Measurements from ENCODE around the gene SLC47A1. TPM values are rescaled to one million over a fixed set of nuclear protein-coding genes. Genes with fewer than 3 reads are reported as not detected.

SLC47A1 gene
- polyA plus RNA-seq, 4 donors = 6.3 to 27.1 (median 15.1) TPM

DNA sequence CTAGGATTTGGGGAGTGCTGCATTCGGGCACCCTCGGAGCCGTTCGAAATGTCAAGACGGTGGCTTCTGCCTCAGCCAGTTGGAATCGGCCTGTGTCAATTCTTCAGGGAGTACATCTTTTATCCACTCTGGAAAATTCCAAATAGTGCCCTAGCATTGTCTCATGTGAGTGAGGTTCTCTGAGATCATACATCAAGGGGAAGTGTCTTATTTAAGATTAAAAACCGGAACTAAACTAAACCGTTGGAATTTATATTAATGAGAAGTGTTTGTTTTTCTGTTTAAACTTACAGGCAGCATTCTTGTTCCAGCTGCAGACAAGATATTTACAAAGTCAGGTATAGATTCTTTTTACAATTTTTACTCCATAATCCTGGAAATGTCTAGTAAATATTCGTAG is 56.8 kb downstream of the SLC47A1 start:
- DNase-seq (ENCODE audit: low read depth in 4 of 4, low spot score in 3 of 4) = no peak

DNA sequence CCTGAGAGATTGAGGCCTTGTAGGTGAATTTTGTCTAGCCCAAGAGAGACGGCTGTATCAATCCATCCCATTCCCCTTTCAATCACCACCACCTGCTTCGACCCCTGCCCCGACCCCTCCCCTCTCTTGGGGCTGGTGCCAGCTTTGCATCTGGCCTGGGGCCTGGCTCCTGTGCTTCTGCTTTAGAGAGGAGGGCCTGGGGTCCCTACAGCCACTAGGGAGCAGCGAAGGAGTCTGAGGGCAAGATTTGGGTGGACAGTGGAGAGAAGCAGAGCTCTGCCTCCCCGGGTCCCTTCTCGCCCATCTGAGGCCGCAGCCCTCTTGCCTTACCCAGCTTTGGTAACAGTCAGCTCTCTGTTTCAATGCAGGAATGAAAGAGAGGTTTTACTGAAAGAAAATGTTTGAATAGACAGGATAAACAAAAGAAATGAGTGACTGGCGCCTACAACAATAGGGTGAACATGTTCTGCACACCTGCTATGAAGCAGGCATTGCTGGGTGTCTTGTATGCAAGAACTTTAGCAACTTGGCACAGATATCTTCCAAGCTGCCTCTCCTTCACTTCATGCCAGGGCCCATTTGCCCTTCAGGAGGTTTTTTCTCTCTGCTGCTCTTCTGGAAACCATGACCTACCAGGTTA is 57.4 kb downstream of the SLC47A1 start:
- DNase-seq (ENCODE audit: low read depth in 4 of 4, low spot score in 3 of 4) = no peak

DNA sequence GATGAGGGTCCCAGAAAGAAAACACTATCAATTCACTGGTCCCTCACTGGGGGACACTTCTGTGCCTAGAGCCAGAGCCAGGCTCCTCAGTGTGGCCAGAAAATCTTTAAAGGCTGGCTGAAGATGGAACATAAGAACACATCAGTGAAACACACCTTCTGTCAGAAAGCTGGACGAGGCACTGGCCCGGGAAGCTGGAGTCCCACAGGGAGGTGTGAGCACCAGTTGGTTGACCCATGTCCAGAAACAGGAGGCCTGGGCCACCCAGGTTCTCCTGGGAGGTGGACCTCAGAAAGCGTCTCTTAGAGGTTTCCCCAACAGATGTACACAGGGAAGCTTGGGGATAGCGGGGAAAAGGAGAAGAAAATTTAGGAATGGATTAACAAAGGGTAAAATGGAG is 58.7 kb downstream of the SLC47A1 start:
- no peak for DNase-seq (ENCODE audit: low read depth in 4 of 4, low spot score in 3 of 4)

DNA sequence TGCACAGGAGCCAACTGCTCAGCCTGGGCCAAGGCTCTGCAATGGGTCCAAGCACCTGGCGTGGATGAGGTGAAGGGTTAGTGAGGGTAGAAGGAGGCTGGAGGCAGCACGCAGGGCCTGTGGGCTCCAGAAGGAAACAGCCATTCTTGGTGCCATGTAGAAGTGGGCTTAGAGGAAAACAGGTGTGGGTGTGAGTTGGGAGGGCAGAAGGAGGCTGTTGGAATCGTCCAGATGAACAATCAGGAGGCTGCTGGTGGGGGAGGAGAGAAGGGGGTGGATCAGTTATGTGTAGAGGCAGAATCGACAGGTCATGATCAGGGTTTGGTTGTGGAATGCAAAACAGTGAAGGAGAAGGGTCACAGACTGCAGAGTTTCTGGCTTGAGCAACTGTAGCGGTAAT is 63.2 kb downstream of the SLC47A1 start:
- no peak for DNase-seq (ENCODE audit: low read depth in 4 of 4, low spot score in 3 of 4)

DNA sequence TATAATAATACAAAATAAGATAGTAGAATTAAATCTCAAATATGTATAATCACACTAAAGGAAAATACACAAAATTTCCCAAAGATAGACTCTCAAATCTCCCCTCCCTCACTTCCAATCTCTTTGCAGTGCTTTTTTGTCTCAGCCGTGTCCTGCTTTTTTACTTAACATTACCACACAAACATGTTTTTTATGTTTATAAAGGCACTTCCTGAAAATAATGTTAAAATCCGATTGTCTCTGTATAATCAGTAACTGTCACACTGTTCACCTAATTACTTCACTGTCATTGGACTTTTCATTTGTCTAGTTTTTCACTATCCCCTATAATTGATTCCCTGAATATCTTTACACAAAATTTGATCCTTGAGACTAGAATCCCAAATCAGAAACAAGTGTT is 76.7 kb downstream of the SLC47A1 start:
- no peak for DNase-seq (ENCODE audit: low read depth in 4 of 4, low spot score in 3 of 4)

DNA sequence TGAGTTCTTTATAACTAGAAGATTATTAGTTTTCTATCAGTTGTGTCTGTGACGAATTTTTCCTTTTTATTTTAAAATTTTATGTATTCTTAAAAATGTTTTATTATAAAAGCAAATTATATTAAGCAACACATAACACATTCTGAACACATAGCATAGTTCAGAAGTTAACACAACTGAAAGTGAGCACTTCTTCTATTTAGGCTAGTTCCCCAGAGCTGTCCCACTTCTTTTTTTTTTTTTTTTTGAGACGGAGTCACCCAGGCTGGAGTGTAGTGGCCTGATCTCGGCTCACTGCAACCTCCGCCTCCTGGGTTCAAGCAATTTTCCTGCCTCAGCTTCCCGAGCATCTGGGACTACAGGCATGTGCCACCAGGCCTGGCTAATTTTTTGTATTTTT is 77.2 kb downstream of the SLC47A1 start:
- DNase-seq (ENCODE audit: low read depth in 4 of 4, low spot score in 3 of 4) = no peak

DNA sequence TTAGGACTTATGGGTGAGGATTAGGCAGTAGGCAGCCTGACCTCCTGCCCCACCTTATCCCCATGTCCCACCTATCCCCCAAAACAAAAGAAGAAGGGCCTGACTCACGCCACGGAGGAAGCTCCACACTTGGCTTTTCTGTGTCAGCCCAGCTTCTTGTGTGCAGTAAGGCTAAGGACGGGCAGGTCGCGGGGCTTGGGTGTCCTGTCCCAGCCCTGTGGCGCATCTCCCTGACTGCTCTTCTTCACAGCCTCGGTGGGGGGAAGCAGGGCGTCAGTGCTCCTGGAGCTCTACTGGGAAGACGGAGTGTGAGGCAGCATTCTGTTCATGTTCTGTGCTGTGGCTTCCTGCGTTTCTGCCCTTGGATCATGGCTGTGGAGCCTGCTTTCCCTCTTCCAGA is 80.3 kb downstream of the SLC47A1 start:
- DNase-seq (ENCODE audit: low read depth in 4 of 4, low spot score in 3 of 4) = no peak

DNA sequence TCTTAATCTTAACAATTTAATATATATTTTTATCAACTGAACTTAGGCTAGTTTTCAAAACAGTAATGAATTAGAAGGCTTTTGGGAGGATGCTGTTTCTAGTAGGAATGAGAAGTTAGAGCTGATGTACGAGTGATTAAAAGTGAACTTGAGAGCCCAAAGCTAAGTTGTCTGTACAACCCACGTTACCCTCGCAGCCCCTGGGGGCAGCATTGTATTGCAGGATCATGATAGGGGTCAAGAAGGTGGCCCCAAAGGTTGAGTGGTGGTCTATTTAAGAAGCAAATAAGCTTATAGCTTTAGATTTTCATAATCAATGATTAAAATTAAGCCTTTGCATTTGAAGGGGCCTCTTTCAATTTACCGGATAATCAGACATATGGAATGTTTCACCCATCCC is 81.2 kb downstream of the SLC47A1 start:
- no peak for DNase-seq (ENCODE audit: low read depth in 4 of 4, low spot score in 3 of 4)

DNA sequence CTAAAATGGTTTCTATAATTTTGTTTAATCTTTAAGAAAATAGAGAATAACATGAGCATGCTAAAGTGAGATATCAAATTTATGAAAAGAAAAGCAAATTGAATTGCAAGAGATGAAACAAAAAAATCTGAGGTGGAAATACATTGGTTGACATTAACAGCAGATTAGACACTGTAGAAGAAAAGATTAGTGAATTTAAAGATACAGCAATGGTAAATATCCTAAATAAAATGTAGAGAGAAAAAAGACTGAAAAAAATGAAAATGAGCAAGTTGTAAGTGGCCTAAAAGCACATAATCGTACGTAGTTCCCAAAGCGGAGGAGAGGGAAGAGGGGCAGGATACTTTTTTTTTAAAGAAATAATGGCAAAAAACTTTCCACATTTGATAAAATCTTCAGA is 84.4 kb downstream of the SLC47A1 start:
- no peak for DNase-seq (ENCODE audit: low read depth in 4 of 4, low spot score in 3 of 4)

DNA sequence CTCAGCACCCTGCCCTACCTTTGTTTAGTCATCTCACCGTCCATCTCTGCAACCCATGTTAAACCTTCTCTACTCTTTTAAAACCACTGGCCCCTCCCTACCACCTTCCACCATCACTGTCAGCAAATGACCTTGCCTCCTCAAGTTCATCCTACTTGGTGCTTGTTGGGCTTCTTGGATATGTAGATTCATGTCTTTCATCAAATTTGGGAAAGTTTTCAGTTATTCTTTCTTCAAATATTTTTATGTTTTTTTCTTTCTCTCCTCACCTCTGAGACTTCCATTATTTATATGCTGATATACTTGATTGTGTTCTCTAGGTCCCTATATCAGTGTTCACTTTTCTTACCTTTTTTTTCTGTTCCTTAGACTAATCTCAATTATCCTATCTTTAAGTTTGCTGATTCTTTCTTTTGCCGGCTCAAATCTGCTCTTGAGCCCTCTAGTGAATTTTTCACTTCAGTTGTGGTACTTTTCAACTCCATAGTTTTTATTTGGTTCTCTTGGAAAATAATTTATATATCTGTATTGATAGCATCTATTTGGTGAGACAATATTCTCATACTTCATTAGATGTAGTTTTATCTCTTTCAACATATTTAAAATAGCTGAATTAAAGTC is 86.2 kb downstream of the SLC47A1 start:
- no peak for DNase-seq (ENCODE audit: low read depth in 4 of 4, low spot score in 3 of 4)

DNA sequence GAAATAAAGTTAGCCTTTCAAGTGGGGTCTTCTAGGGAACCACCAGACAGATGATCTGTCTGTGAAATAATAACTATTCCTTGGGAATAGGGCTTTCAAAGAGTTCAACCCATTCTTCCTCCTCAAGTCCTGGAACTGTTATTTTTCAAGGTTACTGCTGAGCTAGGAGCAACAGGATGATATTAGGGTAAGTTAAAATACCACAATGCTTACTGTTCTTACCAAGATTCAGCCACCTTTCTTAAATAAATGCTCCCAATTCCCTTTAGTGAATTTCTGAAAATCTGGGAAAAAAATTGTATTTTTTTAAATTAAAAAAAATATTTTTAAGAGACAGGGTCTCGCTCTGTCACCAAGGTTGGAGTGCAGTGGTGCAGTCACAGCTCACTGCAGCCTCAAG is 88.0 kb downstream of the SLC47A1 start:
- no peak for DNase-seq (ENCODE audit: low read depth in 4 of 4, low spot score in 3 of 4)

DNA sequence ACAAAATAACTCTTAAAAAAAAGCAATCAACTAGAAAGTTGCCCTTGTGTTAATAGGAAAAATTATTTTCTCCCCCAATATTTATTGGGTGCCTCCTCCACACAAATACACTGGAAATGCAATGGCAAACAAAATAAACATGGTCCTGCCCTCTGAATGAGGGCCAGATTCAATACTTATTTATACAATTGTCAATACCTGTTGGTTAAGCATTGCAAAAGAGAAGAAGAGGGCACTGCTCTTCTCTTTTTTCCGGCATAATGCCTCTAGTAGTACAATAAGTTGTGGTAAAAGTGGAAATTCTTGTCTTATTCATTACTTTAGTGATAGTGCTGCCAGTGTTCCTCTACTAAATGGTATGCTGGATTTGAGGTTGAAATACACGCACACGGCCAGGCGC is 92.4 kb downstream of the SLC47A1 start:
- DNase-seq (ENCODE audit: low read depth in 4 of 4, low spot score in 3 of 4) = no peak

Other genes starting within 250 kb of the SLC47A1 start
- 10 to 100 TPM; 16.9 to 47.9 (median 31.1) TPM for gene B9D1, start 171.1 kb upstream of the SLC47A1 start, polyA plus RNA-seq (ENCODE audit: insufficient read length in 4 of 4)
- gene MAPK7, start 155.4 kb upstream of the SLC47A1 start, polyA plus RNA-seq (ENCODE audit: insufficient read length in 4 of 4) = 10 to 100 TPM; 22.0 to 33.1 (median 27.7) TPM
- gene MFAP4, start 146.7 kb upstream of the SLC47A1 start, polyA plus RNA-seq (ENCODE audit: insufficient read length in 4 of 4) = 100 to 1,000 TPM; 182 to 872 (median 269) TPM
- 1 to 10 TPM in 1 of 4 donors, under 1 TPM in 3; 0.68 to 1.4 (median 0.76) TPM for gene RNF112, start 122.6 kb upstream of the SLC47A1 start, polyA plus RNA-seq (ENCODE audit: insufficient read length in 4 of 4)
- 10 to 100 TPM; 81.5 to 98.0 (median 94.9) TPM for gene ALDH3A2, start 114.9 kb downstream of the SLC47A1 start, polyA plus RNA-seq (ENCODE audit: insufficient read length in 4 of 4)
- gene SLC47A2, start 182.7 kb downstream of the SLC47A1 start, polyA plus RNA-seq (ENCODE audit: insufficient read length in 4 of 4) = 1 to 10 TPM in 3 of 4 donors, under 1 TPM in 1; 0.48 to 7.0 (median 5.7) TPM
- gene ALDH3A1, start 214.4 kb downstream of the SLC47A1 start, polyA plus RNA-seq (ENCODE audit: insufficient read length in 4 of 4) = 1 to 10 TPM in 2 of 4 donors, under 1 TPM in 2; 0.25 to 2.0 (median 0.95) TPM

Data from left renal pelvis (tissue), 4 donors.